ENCODE data around the gene PTPN11.

PTPN11 gene

DNA sequence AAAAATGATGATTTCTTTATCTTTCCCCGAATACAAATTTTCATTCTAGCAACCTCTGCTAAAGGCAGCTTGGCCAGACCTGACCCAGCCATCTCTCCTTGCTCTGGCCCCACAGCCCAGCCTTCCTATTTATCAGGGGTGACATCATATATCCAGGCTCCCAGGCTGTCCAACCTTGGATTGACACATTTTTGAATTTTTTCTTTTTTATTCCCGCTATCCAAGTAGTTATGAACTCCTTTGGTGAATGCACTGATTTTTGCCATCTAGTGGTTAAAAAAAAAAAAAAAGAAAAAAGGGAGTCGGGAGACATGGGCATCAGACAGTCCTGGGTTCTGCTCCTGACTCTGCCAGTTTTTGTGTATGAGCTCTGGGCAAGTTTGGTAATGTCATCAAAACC is 120.5 kb downstream of the PTPN11 start:
- no peak overlapping the region for H2AFZ ChIP-seq
- no peak overlapping the region for H3K9ac ChIP-seq
- no peaks in the 10 kb centered on the region for H3K27me3 ChIP-seq (ENCODE audit: control insufficient read depth, insufficient read depth, low read length)
- no peak overlapping the region for H3K27ac ChIP-seq
- H3K36me3 ChIP-seq (ENCODE audit: control insufficient read depth, insufficient read depth, low read length): no peaks in the 10 kb centered on the region
- H3K4me2 ChIP-seq (ENCODE audit: low read length): no peak overlapping the region
- H3K4me3 ChIP-seq (ENCODE audit: low read depth, low read length): no peak overlapping the region
- H3K79me2 ChIP-seq: no peaks in the 10 kb centered on the region
- H3K9me3 ChIP-seq (ENCODE audit: control insufficient read depth, low read length): no peaks in the 10 kb centered on the region
- TF ChIP-seq, protein P1, sequence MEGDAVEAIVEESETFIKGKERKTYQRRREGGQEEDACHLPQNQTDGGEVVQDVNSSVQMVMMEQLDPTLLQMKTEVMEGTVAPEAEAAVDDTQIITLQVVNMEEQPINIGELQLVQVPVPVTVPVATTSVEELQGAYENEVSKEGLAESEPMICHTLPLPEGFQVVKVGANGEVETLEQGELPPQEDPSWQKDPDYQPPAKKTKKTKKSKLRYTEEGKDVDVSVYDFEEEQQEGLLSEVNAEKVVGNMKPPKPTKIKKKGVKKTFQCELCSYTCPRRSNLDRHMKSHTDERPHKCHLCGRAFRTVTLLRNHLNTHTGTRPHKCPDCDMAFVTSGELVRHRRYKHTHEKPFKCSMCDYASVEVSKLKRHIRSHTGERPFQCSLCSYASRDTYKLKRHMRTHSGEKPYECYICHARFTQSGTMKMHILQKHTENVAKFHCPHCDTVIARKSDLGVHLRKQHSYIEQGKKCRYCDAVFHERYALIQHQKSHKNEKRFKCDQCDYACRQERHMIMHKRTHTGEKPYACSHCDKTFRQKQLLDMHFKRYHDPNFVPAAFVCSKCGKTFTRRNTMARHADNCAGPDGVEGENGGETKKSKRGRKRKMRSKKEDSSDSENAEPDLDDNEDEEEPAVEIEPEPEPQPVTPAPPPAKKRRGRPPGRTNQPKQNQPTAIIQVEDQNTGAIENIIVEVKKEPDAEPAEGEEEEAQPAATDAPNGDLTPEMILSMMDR (IDR thresholded peaks at IDR 0.05): no peak
- H3K4me1 ChIP-seq: no peaks in the 10 kb centered on the region

DNA sequence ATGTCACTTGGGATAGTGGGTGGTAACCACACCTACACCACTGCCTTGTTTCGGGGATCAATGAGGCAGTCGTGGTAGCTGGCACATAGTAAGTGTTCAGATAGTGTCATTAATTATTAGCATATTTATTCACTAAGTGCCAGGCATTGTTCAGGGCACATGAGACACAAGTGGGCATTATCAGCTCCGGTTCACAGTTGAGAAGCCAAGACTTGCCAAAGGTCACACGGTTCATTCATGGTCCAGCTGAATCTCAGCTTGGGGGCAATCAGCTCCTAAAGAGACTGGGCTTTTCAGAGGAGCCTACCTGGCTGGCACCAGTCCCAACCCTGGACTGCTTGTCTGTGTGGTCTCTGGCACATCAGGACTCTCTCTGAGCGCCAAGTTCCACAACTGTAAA is 121.3 kb downstream of the PTPN11 start:
- Histone ChIP-seq H3K36me3 (ENCODE audit: control insufficient read depth, insufficient read depth, low read length) (no peaks in the 10 kb centered on the region), H2AFZ (no peak overlapping the region), H3K4me1 (no peaks in the 10 kb centered on the region), H3K9me3 (ENCODE audit: control insufficient read depth, low read length) (no peaks in the 10 kb centered on the region), H3K27me3 (ENCODE audit: control insufficient read depth, insufficient read depth, low read length) (no peaks in the 10 kb centered on the region), H3K27ac (no peak overlapping the region), H3K4me3 (ENCODE audit: low read depth, low read length) (no peak overlapping the region), H3K79me2 (no peaks in the 10 kb centered on the region), H3K4me2 (ENCODE audit: low read length) (no peak overlapping the region), H3K9ac (no peak overlapping the region)
- TF ChIP-seq, protein P1 (IDR thresholded peaks at IDR 0.05): no peak

DNA sequence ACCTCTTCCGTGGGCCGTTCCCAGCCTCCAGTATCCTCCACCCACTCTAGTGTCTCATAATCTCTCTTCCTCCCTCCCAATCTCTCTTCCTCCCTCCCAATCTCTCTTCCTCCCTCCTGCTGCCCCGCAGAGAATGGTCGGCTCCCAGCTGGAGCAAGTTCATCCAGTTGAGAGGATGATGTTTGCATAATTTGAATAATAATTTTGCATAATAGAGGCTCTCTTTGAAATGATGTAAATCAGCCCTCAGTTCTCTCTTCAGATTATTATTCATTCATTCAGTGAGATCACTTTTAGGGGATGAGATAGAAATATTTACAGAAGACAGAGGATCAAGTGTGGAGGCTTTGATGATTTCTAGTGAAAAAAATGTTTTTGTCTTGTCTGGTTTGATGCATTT is 125.0 kb downstream of the PTPN11 start:
- Histone ChIP-seq H3K9me3 (ENCODE audit: control insufficient read depth, low read length) (no peaks in the 10 kb centered on the region), H3K27me3 (ENCODE audit: control insufficient read depth, insufficient read depth, low read length) (no peaks in the 10 kb centered on the region), H3K27ac (no peak overlapping the region), H3K79me2 (no peaks in the 10 kb centered on the region), H3K9ac (no peak overlapping the region), H3K4me3 (ENCODE audit: low read depth, low read length) (no peak overlapping the region), H2AFZ (no peak overlapping the region), H3K4me1 (no peaks in the 10 kb centered on the region), H3K4me2 (ENCODE audit: low read length) (no peak overlapping the region), H3K36me3 (ENCODE audit: control insufficient read depth, insufficient read depth, low read length) (no peaks in the 10 kb centered on the region)
- TF ChIP-seq, protein P1 (IDR thresholded peaks at IDR 0.05): no peak

DNA sequence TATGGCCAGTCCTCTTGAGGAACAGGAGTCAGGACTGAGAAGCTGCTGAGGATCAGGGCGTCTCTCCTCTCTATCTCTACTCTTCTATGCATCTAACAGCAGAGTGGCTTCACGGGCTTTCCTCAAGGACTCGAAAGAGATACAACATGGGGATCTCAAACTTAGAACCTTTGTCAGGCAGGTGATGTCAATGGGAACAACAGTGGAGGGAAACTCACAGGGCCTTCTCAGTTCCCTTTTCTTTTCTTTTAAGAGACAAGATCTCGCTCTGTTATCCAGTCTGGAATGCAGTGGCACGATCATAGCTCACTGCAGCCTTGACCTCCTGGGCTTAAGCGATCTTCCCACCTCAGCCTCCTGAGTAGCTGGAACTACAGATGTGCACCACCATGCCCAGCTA is 127.6 kb downstream of the PTPN11 start:
- Histone ChIP-seq H3K9ac (no peak overlapping the region), H3K36me3 (ENCODE audit: control insufficient read depth, insufficient read depth, low read length) (no peaks in the 10 kb centered on the region), H3K27me3 (ENCODE audit: control insufficient read depth, insufficient read depth, low read length) (no peaks in the 10 kb centered on the region), H3K4me2 (ENCODE audit: low read length) (no peak overlapping the region), H3K27ac (no peak overlapping the region), H3K9me3 (ENCODE audit: control insufficient read depth, low read length) (no peaks in the 10 kb centered on the region), H3K4me1 (no peaks in the 10 kb centered on the region), H3K4me3 (ENCODE audit: low read depth, low read length) (no peak overlapping the region), H2AFZ (no peak overlapping the region), H3K79me2 (no peaks in the 10 kb centered on the region)
- TF ChIP-seq, protein P1 (IDR thresholded peaks at IDR 0.05): no peak

DNA sequence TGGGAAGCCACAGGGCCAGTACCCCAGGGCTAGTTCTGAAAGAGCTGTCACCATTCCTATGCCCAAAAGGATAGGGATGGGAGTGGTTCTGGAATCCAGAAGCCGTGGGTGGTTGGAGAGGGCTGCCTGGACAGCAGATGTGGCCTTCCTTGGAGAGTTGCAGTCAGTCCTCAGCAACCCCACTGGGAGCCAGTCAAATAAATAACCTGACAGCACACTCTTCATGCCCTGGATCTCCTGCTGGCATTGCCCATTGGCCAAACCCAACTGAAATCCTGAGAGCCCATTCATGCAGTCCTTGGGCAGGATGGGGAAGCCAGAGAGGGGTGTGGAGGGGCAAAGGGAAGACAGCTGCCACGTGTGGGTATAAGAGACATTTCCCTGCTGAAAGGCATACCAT is 128.2 kb downstream of the PTPN11 start:
- H3K27me3 ChIP-seq (ENCODE audit: control insufficient read depth, insufficient read depth, low read length): no peaks in the 10 kb centered on the region
- H3K9me3 ChIP-seq (ENCODE audit: control insufficient read depth, low read length): no peaks in the 10 kb centered on the region
- no peak overlapping the region for H3K27ac ChIP-seq
- TF ChIP-seq, protein P1 (IDR thresholded peaks at IDR 0.05): no peak
- H2AFZ ChIP-seq: no peak overlapping the region
- H3K9ac ChIP-seq: no peak overlapping the region
- H3K4me2 ChIP-seq (ENCODE audit: low read length): no peak overlapping the region
- H3K79me2 ChIP-seq: no peaks in the 10 kb centered on the region
- no peak overlapping the region for H3K4me3 ChIP-seq (ENCODE audit: low read depth, low read length)
- no peaks in the 10 kb centered on the region for H3K4me1 ChIP-seq
- no peaks in the 10 kb centered on the region for H3K36me3 ChIP-seq (ENCODE audit: control insufficient read depth, insufficient read depth, low read length)

Measured in parathyroid adenoma (tissue), 2 donors.